Effector CD4-positive, alpha-beta T cell (primary cell): ENCODE measurements around the gene BEST2.

Experiments
- DNase-seq: peaks from one replicate; pipeline ENCODE4 v3.0.0-alpha.2; 2020

BEST2 gene

GRCh38 chr19:12802267-12803106, 50.9 kb downstream of the BEST2 start:
- DNase-seq: no peak

- no peak for DNase-seq
Measured at GRCh38 chr19:12804051-12804450, 52.5 kb downstream of the BEST2 start.

- peak; percentile 83 for DNase-seq
Measured at GRCh38 chr19:12806242-12807081, 54.9 kb downstream of the BEST2 start, which contains the start of gene RNASEH2A. RNASEH2A (plus strand) TSS chr19:12806584; CDS start chr19:12806674, 90 bp downstream.
